ENCODE measurements around the gene SPOCK1.

The SPOCK1 gene

DNA sequence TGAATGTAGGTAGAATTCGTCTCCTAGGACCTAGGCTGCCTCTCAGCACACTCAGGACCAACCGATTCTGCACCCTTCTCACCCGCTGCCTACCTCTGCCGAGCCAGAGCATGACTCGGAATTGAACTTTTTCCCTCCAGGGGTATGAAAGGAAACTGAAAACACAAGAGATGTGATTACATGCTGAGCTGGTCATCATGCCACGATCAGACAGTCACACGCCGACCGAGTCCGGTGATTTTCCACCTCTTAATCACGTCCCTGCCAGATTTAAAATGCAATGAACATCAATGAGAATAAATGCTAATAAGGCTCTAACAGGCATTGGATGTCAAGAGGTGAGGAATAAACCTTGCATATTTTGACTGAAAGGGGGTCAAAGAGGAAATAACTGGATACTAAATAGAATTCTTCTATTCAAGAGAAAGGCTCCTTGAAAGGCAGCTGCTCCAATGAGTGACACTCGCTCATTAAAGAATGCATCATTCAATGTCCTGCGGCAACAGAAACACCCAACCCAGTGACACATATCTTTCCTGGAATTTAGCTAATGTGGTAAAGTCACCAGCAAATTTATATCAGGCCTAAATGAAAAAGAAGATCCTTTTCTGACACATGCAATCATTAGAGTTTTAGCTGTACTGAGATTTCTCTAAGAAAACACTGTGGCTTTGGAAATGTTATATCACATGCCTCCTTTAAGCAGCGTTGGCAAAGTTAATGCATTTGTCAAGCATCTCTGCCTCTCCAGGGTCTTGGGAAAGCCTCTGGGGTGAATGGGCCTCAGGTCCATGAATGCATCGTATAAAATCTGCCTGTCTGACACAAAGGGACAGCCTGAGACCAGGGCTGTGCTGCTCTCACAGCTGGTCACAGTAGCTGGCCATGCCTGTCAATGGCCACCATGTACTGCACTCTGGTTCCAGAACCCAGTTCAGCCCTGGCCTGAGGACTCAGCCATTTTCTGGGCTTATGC, 128.7 kb downstream of the SPOCK1 start:
- Mint-ChIP-seq H3K27ac (no peak overlapping the region), H3K4me3 (no peak overlapping the region), H3K36me3 (ENCODE audit: low read depth) (no peaks in the 10 kb centered on the region), H3K4me1 (no peaks in the 10 kb centered on the region), H3K27me3 (ENCODE audit: low read depth, poor library complexity) (peaks cover 12% of the 10 kb centered on the region), H3K9me3 (no peaks in the 10 kb centered on the region)
- DNase-seq: no peak
- TF ChIP-seq, protein P1, sequence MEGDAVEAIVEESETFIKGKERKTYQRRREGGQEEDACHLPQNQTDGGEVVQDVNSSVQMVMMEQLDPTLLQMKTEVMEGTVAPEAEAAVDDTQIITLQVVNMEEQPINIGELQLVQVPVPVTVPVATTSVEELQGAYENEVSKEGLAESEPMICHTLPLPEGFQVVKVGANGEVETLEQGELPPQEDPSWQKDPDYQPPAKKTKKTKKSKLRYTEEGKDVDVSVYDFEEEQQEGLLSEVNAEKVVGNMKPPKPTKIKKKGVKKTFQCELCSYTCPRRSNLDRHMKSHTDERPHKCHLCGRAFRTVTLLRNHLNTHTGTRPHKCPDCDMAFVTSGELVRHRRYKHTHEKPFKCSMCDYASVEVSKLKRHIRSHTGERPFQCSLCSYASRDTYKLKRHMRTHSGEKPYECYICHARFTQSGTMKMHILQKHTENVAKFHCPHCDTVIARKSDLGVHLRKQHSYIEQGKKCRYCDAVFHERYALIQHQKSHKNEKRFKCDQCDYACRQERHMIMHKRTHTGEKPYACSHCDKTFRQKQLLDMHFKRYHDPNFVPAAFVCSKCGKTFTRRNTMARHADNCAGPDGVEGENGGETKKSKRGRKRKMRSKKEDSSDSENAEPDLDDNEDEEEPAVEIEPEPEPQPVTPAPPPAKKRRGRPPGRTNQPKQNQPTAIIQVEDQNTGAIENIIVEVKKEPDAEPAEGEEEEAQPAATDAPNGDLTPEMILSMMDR (IDR thresholded peaks at IDR 0.05): no peak

DNA sequence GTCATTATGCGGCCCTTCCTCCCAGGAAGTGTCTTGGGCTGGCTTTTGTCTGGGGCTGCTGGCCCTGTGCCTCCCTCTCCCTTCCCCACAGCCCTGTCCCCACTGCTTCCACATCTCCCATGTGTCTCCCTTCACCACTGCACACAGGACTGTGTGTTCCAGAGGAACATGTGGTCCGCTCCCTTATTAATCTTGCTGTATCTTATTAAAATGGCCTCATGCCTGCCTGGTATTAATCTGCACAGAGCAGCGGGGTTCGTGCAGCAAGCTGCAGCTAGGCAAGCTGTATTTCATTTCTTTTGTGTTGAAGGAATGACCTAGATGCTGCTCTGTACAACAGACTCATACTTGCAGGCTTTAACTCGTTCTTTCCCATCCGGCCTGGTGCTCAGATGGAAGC, 130.5 kb downstream of the SPOCK1 start:
- Mint-ChIP-seq H3K36me3 (ENCODE audit: low read depth) (no peaks in the 10 kb centered on the region), H3K27ac (no peak overlapping the region), H3K9me3 (no peaks in the 10 kb centered on the region), H3K27me3 (ENCODE audit: low read depth, poor library complexity) (peaks cover 19% of the 10 kb centered on the region), H3K4me3 (no peak overlapping the region), H3K4me1 (no peaks in the 10 kb centered on the region)
- TF ChIP-seq, protein P1 (IDR thresholded peaks at IDR 0.05): no peak
- no peak for DNase-seq

- Mint-ChIP-seq H3K36me3 (ENCODE audit: low read depth) (no peaks in the 10 kb centered on the region), H3K4me3 (no peak overlapping the region), H3K4me1 (no peaks in the 10 kb centered on the region), H3K27ac (no peak overlapping the region), H3K27me3 (ENCODE audit: low read depth, poor library complexity) (peaks cover 19% of the 10 kb centered on the region), H3K9me3 (no peaks in the 10 kb centered on the region)
- TF ChIP-seq, protein P1 (IDR thresholded peaks at IDR 0.05): no peak
- no peak for DNase-seq
These were observed 131.2 kb downstream of the SPOCK1 start for GRCh38 chr5:137367951-137368350.

GRCh38 chr5:137366526-137366925, 132.6 kb downstream of the SPOCK1 start:
- Mint-ChIP-seq H3K9me3 (no peaks in the 10 kb centered on the region), H3K36me3 (ENCODE audit: low read depth) (no peaks in the 10 kb centered on the region), H3K4me3 (no peak overlapping the region), H3K27ac (no peak overlapping the region), H3K4me1 (no peaks in the 10 kb centered on the region), H3K27me3 (ENCODE audit: low read depth, poor library complexity) (peaks cover 19% of the 10 kb centered on the region)
- no peak for DNase-seq
- TF ChIP-seq, protein P1 (IDR thresholded peaks at IDR 0.05): no peak

GRCh38 chr5:137365126-137365865, 133.8 kb downstream of the SPOCK1 start:
- Mint-ChIP-seq H3K9me3 (no peaks in the 10 kb centered on the region), H3K36me3 (ENCODE audit: low read depth) (no peaks in the 10 kb centered on the region), H3K4me1 (no peaks in the 10 kb centered on the region), H3K27me3 (ENCODE audit: low read depth, poor library complexity) (peaks cover 23% of the 10 kb centered on the region), H3K4me3 (no peak overlapping the region), H3K27ac (no peak overlapping the region)
- no peak for DNase-seq
- TF ChIP-seq, protein P1 (IDR thresholded peaks at IDR 0.05): no peak

Measured in nephron progenitor cell (in vitro differentiated cells).